Activated T-helper 1 cell treated with anti-CD3 and anti-CD28 coated beads, Interleukin-2, amount 50 U/mL, for 16 hours (primary cell): ENCODE data around the gene AHCYL2.
"Not testable (repeated sequence)": the region's sequence is repeated elsewhere in the genome, so short reads cannot be mapped to it uniquely, and the experiment has no call there.

Experiments
- DNase-seq, 2 donors: peaks; one replicate each; pipeline ENCODE4 v3.0.0-alpha.2; 2020; ENCODE audit warnings: low read depth in 1 of 2, low spot score in 1 of 2

The AHCYL2 gene

GRCh38 chr7:129447445-129447844, 222.6 kb downstream of the AHCYL2 start:
- DNase-seq: not testable (repeated sequence)

GRCh38 chr7:129448608-129449007, 223.8 kb downstream of the AHCYL2 start:
- DNase-seq: not testable (repeated sequence)

- DNase-seq: no peak
These were observed 225.5 kb downstream of the AHCYL2 start for GRCh38 chr7:129450295-129450694.

- no peak for DNase-seq
These were observed 227.9 kb downstream of the AHCYL2 start for GRCh38 chr7:129452589-129453231.

GRCh38 chr7:129453510-129454248, 228.8 kb downstream of the AHCYL2 start:
- DNase-seq: no peak

GRCh38 chr7:129454249-129454551, 229.4 kb downstream of the AHCYL2 start:
- DNase-seq: no peak

GRCh38 chr7:129456421-129456820, 231.6 kb downstream of the AHCYL2 start:
- no peak for DNase-seq

- no peak for DNase-seq
These were observed 232.3 kb downstream of the AHCYL2 start for GRCh38 chr7:129457101-129457500.

GRCh38 chr7:129458171-129458570, 233.3 kb downstream of the AHCYL2 start:
- no peak for DNase-seq

GRCh38 chr7:129461809-129462208, 237.0 kb downstream of the AHCYL2 start:
- DNase-seq: no peak

GRCh38 chr7:129462420-129462819, 237.6 kb downstream of the AHCYL2 start:
- DNase-seq: no peak

- no peak for DNase-seq
These were observed 239.4 kb downstream of the AHCYL2 start for GRCh38 chr7:129464194-129464593.

- no peak for DNase-seq
These were observed 240.2 kb downstream of the AHCYL2 start for GRCh38 chr7:129465080-129465479.

GRCh38 chr7:129466796-129467195, 242.0 kb downstream of the AHCYL2 start:
- no peak for DNase-seq

- no peak for DNase-seq
These were observed 243.3 kb downstream of the AHCYL2 start for GRCh38 chr7:129468087-129468486.

GRCh38 chr7:129468547-129468946, 243.7 kb downstream of the AHCYL2 start:
- no peak for DNase-seq

- no peak for DNase-seq
These were observed 245.1 kb downstream of the AHCYL2 start for GRCh38 chr7:129469930-129470329.

- DNase-seq: no peak
These were observed 245.6 kb downstream of the AHCYL2 start for GRCh38 chr7:129470411-129470810.

- no peak for DNase-seq
These were observed 246.6 kb downstream of the AHCYL2 start for GRCh38 chr7:129471402-129471827.

- not testable (repeated sequence) for DNase-seq
These were observed 251.1 kb downstream of the AHCYL2 start for GRCh38 chr7:129475931-129476330.

GRCh38 chr7:129476398-129476797, 251.6 kb downstream of the AHCYL2 start:
- DNase-seq: not testable (repeated sequence)
